DND-41 (cell line): Measurements from ENCODE around the gene PITPNM3.

Source experiments
- ATAC-seq: fragments of 200-7000 bp; cut with Tn5 transposase; 3 replicates; pipeline ENCODE4 v1.9.1; 2021; ENCODE audit warnings: low read depth; ENCODE audit not compliant: insufficient read depth
- DNase-seq: peaks from one replicate; pipeline ENCODE4 v3.0.0-alpha.2; 2020
- H2AFZ ChIP-seq: 2 replicates; pipeline ENCODE4 v1.6.0; 2012; ENCODE audit warnings: low read depth, low read length
- H3K27ac ChIP-seq: 2 replicates; pipeline ENCODE4 v1.5.1; 2012; ENCODE audit warnings: low read length, inconsistent platforms
- H3K27me3 ChIP-seq: fragments of 200-600 bp; sonication (generic); 2 replicates; pipeline ENCODE4 v1.6.0; 2012; ENCODE audit warnings: low read length, mild to moderate bottlenecking, inconsistent platforms; ENCODE audit not compliant: insufficient read depth, poor library complexity
- H3K36me3 ChIP-seq: 2 replicates; pipeline ENCODE4 v1.5.1; 2012; ENCODE audit warnings: low read length, inconsistent platforms; ENCODE audit not compliant: insufficient read depth
- H3K4me1 ChIP-seq: 2 replicates; pipeline ENCODE4 v1.5.1; 2012; ENCODE audit warnings: mild to moderate bottlenecking, low read length; ENCODE audit not compliant: insufficient read depth
- H3K4me2 ChIP-seq: 2 replicates; pipeline ENCODE4 v1.6.0; 2012; ENCODE audit warnings: mild to moderate bottlenecking, moderate library complexity, low read length, inconsistent platforms; ENCODE audit not compliant: insufficient read depth
- H3K4me3 ChIP-seq, 2 experiments: fragments of 200-600 bp in 1 of 2; shearing (Covaris generic) in 1 of 2; 2 replicates each; pipeline ENCODE4 v1.5.1; 2012 to 2016; ENCODE audit warnings: inconsistent platforms in 2 of 2, low read length in 2 of 2, mild to moderate bottlenecking in 2 of 2, low read depth in 1 of 2, moderate library complexity in 1 of 2
- H3K79me2 ChIP-seq: 2 replicates; pipeline ENCODE4 v1.6.0; 2012; ENCODE audit warnings: low read length, inconsistent platforms; ENCODE audit not compliant: insufficient read depth
- H3K9ac ChIP-seq: 2 replicates; pipeline ENCODE4 v1.6.0; 2012; ENCODE audit warnings: low read depth, mild to moderate bottlenecking, inconsistent platforms, low read length, moderate library complexity
- H3K9me3 ChIP-seq: 2 replicates; pipeline ENCODE4 v1.5.1; 2012; ENCODE audit warnings: low read length, moderate library complexity, mild to moderate bottlenecking, inconsistent platforms; ENCODE audit not compliant: insufficient read depth, severe bottlenecking
- H4K20me1 ChIP-seq: 2 replicates; pipeline ENCODE4 v1.6.0; 2012; ENCODE audit warnings: low read length; ENCODE audit not compliant: insufficient read depth
- EZH2 ChIP-seq: IDR thresholded peaks from 3 replicates; pipeline ENCODE4 v1.6.1; 2012; ENCODE audit warnings: borderline replicate concordance, low read depth, mild to moderate bottlenecking, moderate library complexity, low read length, inconsistent platforms; ENCODE audit not compliant: severe bottlenecking
- TF ChIP-seq, protein P1 (sequence below): IDR thresholded peaks from 2 replicates; pipeline ENCODE4 v1.5.1; 2012; ENCODE audit warnings: borderline replicate concordance, low read length, moderate library complexity, mild to moderate bottlenecking; ENCODE audit not compliant: poor library complexity, severe bottlenecking; ENCODE audit errors: extremely low read depth

PITPNM3 gene

DNA sequence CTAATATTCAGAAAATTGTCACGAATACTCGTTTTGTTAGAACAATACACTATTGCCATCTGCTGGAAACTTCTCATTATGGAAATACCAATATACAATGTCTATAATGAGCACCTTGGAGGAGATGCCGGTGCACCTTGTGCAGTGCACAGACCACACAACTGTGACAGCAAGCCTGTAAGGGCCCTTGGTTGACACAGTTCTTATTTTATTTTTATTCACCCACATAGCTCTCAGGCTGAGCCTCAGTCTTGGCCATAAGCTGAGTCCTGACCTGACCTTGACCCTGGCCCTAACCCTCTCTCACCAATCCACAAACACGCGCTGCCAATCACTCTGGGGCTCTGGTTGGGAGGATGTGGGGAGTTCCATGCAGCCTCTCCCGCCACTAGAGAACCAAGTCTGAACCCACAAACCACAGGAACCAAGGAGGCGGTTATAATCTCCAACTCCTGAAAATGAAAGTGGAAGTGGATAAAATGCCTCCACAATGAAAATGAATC is 129.0 kb downstream of the PITPNM3 start:
- TF ChIP-seq, protein P1, sequence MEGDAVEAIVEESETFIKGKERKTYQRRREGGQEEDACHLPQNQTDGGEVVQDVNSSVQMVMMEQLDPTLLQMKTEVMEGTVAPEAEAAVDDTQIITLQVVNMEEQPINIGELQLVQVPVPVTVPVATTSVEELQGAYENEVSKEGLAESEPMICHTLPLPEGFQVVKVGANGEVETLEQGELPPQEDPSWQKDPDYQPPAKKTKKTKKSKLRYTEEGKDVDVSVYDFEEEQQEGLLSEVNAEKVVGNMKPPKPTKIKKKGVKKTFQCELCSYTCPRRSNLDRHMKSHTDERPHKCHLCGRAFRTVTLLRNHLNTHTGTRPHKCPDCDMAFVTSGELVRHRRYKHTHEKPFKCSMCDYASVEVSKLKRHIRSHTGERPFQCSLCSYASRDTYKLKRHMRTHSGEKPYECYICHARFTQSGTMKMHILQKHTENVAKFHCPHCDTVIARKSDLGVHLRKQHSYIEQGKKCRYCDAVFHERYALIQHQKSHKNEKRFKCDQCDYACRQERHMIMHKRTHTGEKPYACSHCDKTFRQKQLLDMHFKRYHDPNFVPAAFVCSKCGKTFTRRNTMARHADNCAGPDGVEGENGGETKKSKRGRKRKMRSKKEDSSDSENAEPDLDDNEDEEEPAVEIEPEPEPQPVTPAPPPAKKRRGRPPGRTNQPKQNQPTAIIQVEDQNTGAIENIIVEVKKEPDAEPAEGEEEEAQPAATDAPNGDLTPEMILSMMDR = peak; percentile 48
- TF ChIP-seq EZH2 = no peak
- Histone ChIP-seq H3K27me3 (peaks cover 10% of the 10 kb centered on the region), H3K4me2 (peak overlapping the region; percentile 59), H3K27ac (no peak overlapping the region), H3K4me1 (peaks cover 25% of the 10 kb centered on the region), H3K36me3 (no peaks in the 10 kb centered on the region), H3K9me3 (peaks cover 3% of the 10 kb centered on the region), H4K20me1 (peaks cover 38% of the 10 kb centered on the region), H3K4me3 (peak overlapping the region in 1 of 2 experiments; percentile 23; a peak in 1 of 4 replicates), H3K79me2 (no peaks in the 10 kb centered on the region), H3K9ac (no peak overlapping the region), H2AFZ (no peak overlapping the region)
- ATAC-seq = peak; percentile 92
- peak; percentile 77 for DNase-seq

DNA sequence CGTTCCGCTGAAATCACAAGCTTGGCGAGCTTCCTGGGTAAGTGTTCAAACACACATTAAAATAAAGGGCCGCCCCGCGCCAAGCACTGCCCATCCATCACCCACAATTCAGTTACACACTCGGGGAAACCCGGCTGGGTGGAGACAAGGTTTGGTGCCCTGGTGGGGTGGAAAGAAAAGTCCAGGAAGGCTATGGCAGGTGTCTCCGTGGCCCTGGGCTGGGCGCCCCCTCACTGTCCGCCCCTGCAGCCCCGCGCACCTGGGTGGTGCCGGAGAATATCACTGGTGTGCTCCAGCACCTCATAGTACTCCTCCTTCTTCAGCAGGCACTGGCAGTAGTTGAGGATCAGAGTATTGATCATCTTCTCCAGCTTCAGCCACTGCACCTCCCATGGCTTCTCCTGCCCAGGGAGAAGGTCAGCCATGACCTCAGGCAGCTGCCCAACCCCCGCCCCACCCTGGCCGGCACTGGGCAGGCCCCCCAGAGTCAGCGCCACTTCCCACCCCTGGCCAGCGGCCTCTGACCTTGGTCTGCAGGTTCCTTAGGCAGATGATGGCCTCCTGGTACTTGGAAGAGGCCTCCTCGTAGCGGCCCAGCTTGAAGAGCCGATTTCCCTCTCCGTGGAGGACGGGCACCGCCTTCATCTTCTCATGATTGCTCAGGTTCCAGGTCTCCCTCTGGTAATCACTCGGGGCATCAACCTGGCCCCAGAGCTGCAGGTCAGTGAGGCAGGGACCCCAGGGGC is 129.8 kb downstream of the PITPNM3 start:
- peaks cover 25% of the 10 kb centered on the region for H3K4me1 ChIP-seq
- no peaks in the 10 kb centered on the region for H3K79me2 ChIP-seq
- 0 out of 2 replicates have a peak overlapping the region, but pooled peaks have one; percentile 59 for H3K4me2 ChIP-seq
- H3K27ac ChIP-seq = no peak overlapping the region
- H3K36me3 ChIP-seq = no peaks in the 10 kb centered on the region
- peaks cover 3% of the 10 kb centered on the region for H3K9me3 ChIP-seq
- H2AFZ ChIP-seq = no peak overlapping the region
- ATAC-seq (no peak), DNase-seq (no peak)
- H3K4me3 ChIP-seq = no peak overlapping the region
- peaks cover 10% of the 10 kb centered on the region for H3K27me3 ChIP-seq
- peaks cover 41% of the 10 kb centered on the region for H4K20me1 ChIP-seq
- TF ChIP-seq, protein P1 = no peak
- H3K9ac ChIP-seq = no peak overlapping the region

DNA sequence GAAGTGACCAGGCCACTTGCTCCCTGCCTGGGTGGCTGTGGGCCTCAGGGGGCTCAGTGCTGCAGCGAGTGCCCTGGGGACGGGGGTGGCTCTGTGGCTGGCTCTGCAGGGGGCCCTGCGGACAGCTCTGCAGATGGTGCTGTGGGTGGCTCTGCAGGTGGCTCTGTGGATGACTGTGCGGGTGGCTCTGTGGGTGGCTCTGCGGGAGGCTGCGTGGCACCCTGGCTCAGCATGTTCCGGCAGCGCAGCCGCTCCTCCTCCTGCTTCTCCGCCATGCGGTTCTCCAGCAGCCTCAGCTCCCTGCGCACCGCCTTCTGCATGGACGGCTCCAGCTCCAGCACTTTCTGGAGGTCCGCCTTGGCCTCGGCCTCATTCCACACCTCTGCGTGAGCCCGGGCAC is 130.9 kb downstream of the PITPNM3 start:
- Histone ChIP-seq H3K4me1 (peaks cover 25% of the 10 kb centered on the region), H3K27ac (no peak overlapping the region), H3K27me3 (peaks cover 10% of the 10 kb centered on the region), H3K4me3 (no peak overlapping the region), H3K79me2 (no peaks in the 10 kb centered on the region), H3K9ac (no peak overlapping the region), H3K36me3 (no peaks in the 10 kb centered on the region), H2AFZ (no peak overlapping the region), H3K4me2 (no peak overlapping the region), H3K9me3 (no peaks in the 10 kb centered on the region), H4K20me1 (peaks cover 42% of the 10 kb centered on the region)
- ATAC-seq (no peak), DNase-seq (no peak)
- no peak for TF ChIP-seq EZH2
- TF ChIP-seq, protein P1 = no peak
